KG1 (cell line): ENCODE results near the gene DCLK3.

Experiments used
- DNase-seq: peaks from one replicate; lab custom pipeline; 2025; lab: John Stamatoyannopoulos, UW

Gene DCLK3

DNA sequence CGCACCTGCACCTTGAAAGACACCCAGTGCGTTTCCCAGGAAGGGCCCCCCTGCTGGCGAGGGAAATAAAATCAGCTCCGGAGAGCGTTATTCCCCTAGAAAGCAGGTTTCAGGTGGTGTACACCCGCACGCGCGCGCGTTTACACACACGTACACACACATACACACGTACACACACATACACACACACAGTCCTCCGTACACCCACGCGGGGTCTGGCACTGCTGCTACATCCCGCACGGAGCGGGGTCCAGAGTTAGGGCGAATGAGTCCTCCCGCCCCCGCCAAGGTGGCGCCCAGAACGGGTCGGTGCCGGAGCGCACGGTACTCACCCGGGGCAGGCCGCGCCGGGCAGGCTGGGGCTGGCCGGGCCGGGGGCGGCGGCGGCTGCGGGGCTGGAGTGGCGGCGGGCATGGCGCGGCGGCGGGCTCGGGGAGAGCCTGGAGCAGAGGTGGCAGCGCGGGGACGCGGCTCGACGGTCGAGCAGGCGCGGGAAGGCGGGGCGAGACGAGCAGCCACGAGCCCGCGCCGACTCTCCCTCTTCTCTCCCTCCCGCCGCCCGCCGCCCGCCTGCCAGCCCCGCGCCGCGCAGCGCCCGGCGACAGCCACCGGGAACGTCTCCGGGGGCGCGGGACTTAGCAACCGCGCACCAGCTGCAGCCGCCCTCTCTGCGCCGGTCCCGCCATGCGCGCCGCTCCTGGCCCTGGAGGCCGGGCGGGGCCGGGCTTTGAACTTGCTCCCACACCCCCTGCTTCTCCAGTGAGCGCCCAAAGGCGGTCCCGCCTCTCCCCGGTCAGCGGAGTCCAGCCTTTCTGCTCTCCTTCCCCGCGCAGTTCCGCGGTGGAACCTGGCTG is at the start of gene DCLK3:
Gene DCLK3 (minus strand): TSS at position 704 of the 854 bp plus-strand sequence. CDS start 290 bp downstream, at position 414.
- no peak for DNase-seq

- no peak for DNase-seq
Measured at GRCh38 chr3:36813305-36813704, 49.0 kb upstream of the DCLK3 start.

- DNase-seq = no peak
Measured at GRCh38 chr3:36812240-36812639, 47.9 kb upstream of the DCLK3 start.

DNA sequence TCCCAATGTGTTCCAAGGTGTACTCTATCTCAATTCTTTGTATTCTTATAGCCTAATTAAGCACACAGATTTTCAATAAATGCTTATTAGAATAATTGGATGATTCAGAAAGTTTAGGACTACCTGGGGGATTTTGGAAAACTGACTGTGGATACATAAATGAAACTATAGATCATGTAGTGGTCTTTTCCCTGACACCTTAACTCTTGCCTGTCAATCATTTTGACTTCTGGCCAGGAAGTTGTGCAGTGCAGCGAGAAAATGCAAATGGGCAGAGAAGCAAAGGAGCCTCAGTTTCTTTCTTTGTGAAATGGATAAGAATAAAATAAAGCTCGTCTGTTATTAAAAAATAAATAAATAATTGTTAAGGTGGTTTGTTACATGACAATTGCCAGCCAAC is 47.4 kb upstream of the DCLK3 start:
- DNase-seq = no peak

DNA sequence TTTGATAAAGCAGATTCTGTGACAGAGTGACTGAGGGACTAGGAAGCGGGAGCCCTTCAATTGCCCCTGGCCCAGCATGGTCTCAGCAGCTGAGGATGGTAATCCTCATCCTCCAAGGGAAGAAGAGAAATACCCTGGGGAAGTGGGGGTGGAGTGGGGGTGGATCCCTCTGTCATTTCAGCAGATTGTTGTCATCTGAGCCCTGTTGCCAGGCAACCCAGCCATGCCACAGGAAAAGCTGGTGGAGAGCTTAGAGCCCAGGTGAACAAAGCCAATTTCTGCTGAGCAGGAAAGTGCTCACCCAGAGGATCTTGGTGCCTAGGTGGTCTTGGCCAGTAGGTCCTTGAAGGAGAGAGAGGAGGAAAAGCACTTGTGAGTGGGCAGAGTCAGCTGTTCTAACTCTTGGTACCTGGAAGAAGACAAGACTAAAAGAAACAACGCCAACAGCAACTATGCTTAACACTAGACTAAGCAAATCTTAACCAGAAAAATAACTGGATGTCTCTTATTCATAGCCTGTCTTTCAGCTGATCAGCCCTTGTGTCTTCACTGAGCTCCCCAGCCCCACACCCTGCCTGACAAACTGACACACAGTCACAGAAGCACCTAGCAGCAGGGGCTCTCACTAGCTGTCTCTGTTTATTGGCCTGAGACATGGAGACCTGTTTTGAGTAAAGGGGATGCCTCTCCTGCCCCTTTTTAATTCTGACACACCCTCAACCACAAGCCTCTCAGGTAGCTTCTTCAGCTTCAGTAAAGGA is 40.1 kb upstream of the DCLK3 start:
- no peak for DNase-seq

- no peak for DNase-seq
Measured at GRCh38 chr3:36803091-36803791, 38.9 kb upstream of the DCLK3 start.

GRCh38 chr3:36800533-36801116 is 36.3 kb upstream of the DCLK3 start:
- DNase-seq = no peak

DNA sequence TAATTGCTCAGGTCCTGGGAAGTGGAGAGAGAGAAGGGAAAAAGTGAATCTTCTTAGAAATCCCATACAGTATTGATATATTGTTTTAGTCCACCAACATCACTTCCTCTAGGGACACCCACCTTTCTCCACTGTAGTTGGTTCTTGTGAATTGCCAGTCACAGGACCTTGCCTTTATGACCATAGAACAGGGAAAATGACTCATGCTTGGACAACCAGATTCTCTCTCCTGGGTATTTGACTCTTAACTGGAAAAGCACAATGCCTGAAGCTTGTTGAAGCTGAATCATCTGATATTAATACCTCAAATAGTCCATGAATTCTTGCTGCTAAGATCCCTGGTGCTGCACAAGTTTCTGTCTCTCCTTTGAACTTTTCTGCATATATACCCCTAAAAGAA is 32.5 kb upstream of the DCLK3 start:
- DNase-seq = no peak

- DNase-seq = no peak
Measured at GRCh38 chr3:36796161-36796560, 31.8 kb upstream of the DCLK3 start.

DNA sequence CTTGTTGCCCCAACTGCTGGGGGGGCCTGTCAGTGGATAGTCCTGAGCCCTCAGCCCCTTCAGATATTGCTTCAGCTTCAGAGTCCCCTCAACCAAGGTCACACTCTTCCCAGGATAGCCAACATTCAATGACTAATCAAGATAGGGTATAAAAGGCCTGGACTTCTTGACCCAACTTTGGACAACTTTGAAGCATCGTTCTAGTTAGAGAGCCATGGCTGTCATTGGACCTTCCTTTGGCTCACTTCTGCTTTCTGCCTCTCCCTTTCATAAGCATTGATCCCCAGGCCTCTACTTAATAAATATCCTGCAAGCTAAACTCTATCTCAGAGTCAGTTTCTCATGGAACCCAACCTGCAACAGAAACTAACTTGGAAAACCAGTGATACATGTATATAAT is 31.3 kb upstream of the DCLK3 start:
- DNase-seq = no peak

DNA sequence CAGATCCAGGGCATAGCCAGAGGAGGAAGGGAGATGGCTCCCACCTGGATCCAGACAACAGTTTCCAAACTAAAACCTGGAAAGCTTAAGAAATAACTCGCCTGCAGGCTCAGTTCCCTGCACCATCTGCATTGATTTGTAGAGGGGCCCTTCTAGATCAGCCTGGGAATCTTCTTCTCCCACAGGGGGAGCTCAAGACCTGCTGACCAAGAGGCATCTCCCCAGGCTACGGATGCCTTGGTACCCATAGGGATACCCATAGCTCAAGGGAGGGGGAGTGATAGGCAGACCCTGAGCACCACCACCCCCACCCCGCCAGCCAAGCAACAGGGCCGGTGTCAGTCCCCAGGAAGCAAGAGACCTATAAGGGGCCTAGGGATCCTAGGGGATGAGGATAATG is 28.0 kb upstream of the DCLK3 start:
- no peak for DNase-seq

GRCh38 chr3:36790765-36791164 is 26.4 kb upstream of the DCLK3 start:
- no peak for DNase-seq

DNA sequence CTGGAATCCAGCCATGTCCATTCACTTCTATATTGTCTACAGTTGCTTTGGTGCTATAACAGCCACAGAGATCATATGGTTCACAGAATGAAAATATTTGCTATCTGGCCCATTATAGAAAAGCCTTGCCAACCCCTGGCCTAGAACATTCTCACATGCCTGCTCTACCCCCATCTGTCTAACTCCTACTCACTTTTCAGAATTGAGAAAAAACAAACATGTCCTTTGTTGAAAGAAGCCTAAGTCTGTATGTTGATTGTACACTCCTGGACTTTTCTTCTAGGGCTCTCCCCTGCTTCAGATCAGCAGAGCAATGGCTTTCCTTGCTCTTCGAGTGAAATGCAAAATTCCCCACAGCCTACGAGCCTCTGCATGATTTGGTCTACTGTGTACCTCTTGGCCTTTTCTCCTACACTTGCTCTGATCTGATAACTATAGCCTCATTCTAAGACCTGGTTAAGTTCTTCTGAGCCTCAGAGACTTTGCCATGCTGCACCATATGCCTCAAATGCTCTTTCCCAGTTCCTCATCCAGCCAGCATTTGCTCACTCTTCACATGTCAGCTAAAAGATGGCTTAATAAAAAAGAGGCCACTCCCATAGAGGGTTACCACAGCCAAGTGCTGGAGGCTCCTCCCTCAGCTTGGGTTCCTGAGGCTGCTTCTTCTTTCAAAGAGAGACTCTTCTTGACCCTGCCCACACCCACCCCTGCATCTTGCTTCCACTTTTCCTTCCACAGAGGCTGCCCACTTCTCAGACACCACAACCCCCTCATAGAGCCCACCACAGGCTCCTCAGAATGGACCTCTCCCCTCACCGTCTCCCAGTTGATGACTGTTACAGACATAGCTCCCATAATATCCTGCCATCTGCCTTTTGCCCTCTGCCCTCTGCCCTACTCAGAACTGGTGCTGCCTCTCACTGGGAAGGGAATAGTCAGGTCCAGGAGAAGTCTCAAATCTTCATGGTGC is 22.9 kb upstream of the DCLK3 start:
- DNase-seq = no peak

- no peak for DNase-seq
Measured at GRCh38 chr3:36784138-36784635, 19.8 kb upstream of the DCLK3 start.

DNA sequence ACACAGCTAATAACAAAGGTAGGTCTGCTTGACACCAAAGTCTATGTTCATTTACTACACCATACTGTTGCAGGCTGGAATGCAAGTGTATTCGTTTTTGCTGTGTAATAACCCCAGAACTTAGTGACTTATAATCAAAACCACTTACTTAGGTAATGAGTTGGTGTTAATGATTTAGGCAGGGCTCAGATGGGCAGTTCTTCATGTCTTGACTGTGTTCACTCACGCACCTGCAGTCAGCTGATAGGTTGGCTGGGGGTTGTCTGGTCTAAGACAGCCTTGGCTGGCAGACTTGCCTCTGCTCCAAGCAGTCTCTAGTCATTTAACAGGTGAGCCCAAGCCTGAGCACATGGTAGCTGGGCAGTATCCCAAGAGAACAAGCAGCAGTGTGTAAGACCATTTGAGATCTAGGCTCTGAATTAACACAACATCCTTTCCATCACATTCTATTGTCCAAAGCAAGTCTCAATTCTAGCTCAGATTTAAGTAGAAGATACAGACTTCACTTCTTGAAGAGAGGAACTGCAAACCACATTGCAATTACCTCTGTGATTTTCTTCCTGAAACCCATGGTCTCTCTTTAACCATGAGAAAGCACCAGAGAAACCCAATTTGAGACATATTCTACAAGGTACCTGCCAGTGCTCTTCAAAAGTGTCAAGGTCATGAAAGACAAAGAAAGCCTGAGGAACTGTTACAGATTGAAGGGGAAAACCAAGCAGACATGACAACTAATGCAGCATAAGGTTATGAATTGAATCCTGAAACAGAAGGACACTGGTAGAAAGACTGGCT is 13.3 kb upstream of the DCLK3 start:
- DNase-seq = no peak

GRCh38 chr3:36776436-36776835 is 12.1 kb upstream of the DCLK3 start:
- DNase-seq = no peak

- DNase-seq = no peak
Measured at GRCh38 chr3:36774052-36774451, 9.7 kb upstream of the DCLK3 start.

DNA sequence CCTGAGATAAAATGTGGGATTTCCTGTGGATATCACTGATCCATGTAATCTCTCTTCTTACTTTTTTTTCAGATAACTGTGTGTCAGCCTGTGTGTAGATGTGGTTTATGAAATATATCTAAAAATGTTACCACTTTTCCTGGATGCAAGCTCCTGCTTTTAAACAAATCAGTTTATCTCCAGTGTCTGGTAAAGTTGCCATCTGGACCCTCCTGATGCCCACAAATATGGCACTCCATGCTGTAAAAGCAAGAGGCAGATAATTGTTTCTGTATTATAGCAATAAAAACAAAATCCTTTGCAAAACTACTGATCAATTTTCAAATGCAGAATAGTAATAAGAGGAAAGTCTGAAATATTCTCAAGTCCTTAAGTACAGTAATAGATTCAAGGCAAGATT is 7.6 kb upstream of the DCLK3 start:
- DNase-seq = no peak

- no peak for DNase-seq
Measured at GRCh38 chr3:36769926-36770325, 5.6 kb upstream of the DCLK3 start.

DNA sequence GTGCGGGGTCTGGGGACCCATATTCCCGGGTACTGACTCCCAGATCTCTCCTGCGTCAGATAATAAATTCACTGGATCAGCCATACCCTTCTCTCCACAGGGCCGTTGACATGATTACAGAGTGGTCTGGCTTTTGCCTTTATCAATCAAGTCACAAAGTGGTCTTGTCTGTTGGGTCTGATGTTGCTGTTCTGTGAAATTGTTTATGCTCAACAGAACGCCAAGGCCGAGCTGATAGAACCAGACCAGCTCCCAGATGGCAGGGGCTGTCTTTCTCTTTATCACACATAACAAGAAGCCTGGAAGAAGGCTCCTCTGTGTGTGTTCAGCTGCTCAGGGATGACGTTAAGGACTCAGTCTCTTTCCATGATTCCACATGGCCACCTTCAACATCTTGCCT is 751 bp upstream of the DCLK3 start:
- DNase-seq = no peak
